Panc1 (cell line): ENCODE data around the gene SLAIN2. TPM values are rescaled to one million over a fixed set of nuclear protein-coding genes. Genes with fewer than 3 reads are reported as not detected.

Experiments
- ATAC-seq: fragments of 200-7000 bp; cut with Tn5 transposase; 2 replicates; pipeline ENCODE4 v1.9.1; 2020; ENCODE audit warnings: mild to moderate bottlenecking, moderate library complexity
- BruUV-seq: library from RNA; stranded (reverse); fragments of 400-500 nt; replicated peaks from 2 replicates; lab custom pipeline; 2021; lab: Mats Ljungman, UMichigan
- CTCF ChIA-PET: fragments of 300-600 bp; sonication (Branson Sonifier 250); formaldehyde crosslinking; loops from one replicate; lab custom pipeline; 2022; ENCODE audit warnings: antibody characterized with exemption; lab: Charles Lee
- POLR2A ChIA-PET: fragments of 300-600 bp; sonication (Branson Sonifier 250); formaldehyde crosslinking; loops from one replicate; lab custom pipeline; 2022; ENCODE audit warnings: antibody characterized with exemption; lab: Charles Lee
- DNase-seq: peaks from one replicate; pipeline ENCODE4 v3.0.0-alpha.2; 2010; ENCODE audit warnings: low read depth, low spot score
- H3K27ac ChIP-seq: 2 replicates; pipeline ENCODE4 v1.5.1; 2011; ENCODE audit warnings: mild to moderate bottlenecking, low read length, inconsistent platforms
- H3K27me3 ChIP-seq: fragments of 200-500 bp; sonication (Bioruptor generic); 2 replicates; pipeline ENCODE4 v1.6.0; 2014; ENCODE audit warnings: low read length, inconsistent platforms; ENCODE audit not compliant: control insufficient read depth, insufficient read depth
- H3K36me3 ChIP-seq: fragments of 200-500 bp; sonication (Bioruptor generic); 2 replicates; pipeline ENCODE4 v1.5.1; 2014; ENCODE audit warnings: inconsistent platforms, mild to moderate bottlenecking, low read length, moderate library complexity; ENCODE audit not compliant: control insufficient read depth, insufficient read depth
- H3K4me1 ChIP-seq: 2 replicates; pipeline ENCODE4 v1.5.1; 2011; ENCODE audit warnings: inconsistent platforms, mild to moderate bottlenecking, low read length, moderate library complexity; ENCODE audit not compliant: control insufficient read depth, insufficient read depth
- H3K4me3 ChIP-seq, 2 experiments: 2 replicates each; pipeline ENCODE4 v1.5.1; 2011 to 2012; ENCODE audit warnings: low read depth in 2 of 2, low read length in 2 of 2, mild to moderate bottlenecking in 2 of 2, inconsistent platforms in 1 of 2, moderate library complexity in 1 of 2
- H3K9me3 ChIP-seq: fragments of 200-500 bp; sonication (Bioruptor generic); 2 replicates; pipeline ENCODE4 v1.5.1; 2014; ENCODE audit warnings: low read depth, mild to moderate bottlenecking, inconsistent platforms, low read length, moderate library complexity; ENCODE audit not compliant: control insufficient read depth, insufficient read depth
- POLR2AphosphoS5 ChIP-seq: IDR thresholded peaks from 2 replicates; pipeline ENCODE4 v1.6.1; 2012; ENCODE audit warnings: mild to moderate bottlenecking, low read depth, low read length, moderate library complexity
- REST ChIP-seq, 2 experiments: IDR thresholded peaks; 2 replicates each; pipeline ENCODE4 v1.6.1; 2011 to 2012; ENCODE audit warnings: low read depth in 2 of 2, control low read depth in 1 of 2, low read length in 1 of 2, mild to moderate bottlenecking in 1 of 2, moderate library complexity in 1 of 2; ENCODE audit not compliant: insufficient read depth in 1 of 2
- SIN3A ChIP-seq: IDR thresholded peaks from 2 replicates; pipeline ENCODE4 v1.6.1; 2012; ENCODE audit warnings: low read depth, mild to moderate bottlenecking, low read length, moderate library complexity, borderline replicate concordance; ENCODE audit not compliant: insufficient read depth
- TCF7L2 ChIP-seq: IDR thresholded peaks from 2 replicates; pipeline ENCODE4 v1.6.1; 2011; ENCODE audit warnings: mild to moderate bottlenecking, low read depth, low read length, inconsistent platforms
- in situ Hi-C: cut with HindIII; loops from 2 replicates; pipeline ENCODE4 v1.10.0; 2016; ENCODE audit warnings: low sequenced_read_pairs, low pct_unique_long_range_greater_than_20kb
- intact Hi-C: fragments of 100-400 bp; cut with micrococcal nuclease; formaldehyde crosslinking; loops from one replicate; pipeline ENCODE4 v1.10.0; 2022; ENCODE audit not compliant: unreplicated experiment
- total RNA-seq: library from RNA; stranded (reverse); gene quantifications from one replicate; pipeline ENCODE4 v1.2.1, GENCODE V29; 2021; ENCODE audit not compliant: unreplicated experiment
- TF ChIP-seq, protein P1 (sequence below): fragments of 450-650 bp; IDR thresholded peaks from 2 replicates; pipeline ENCODE4 v1.5.1; 2017; ENCODE audit warnings: mild to moderate bottlenecking

The SLAIN2 gene
- total RNA-seq, 1 experiment from 2014 or later = 53.2 TPM

- ATAC-seq (no peak), DNase-seq (no peak)
- no peaks in the 10 kb centered on the region for H3K9me3 ChIP-seq
- H3K36me3 ChIP-seq = no peaks in the 10 kb centered on the region
- TF ChIP-seq, protein P1, sequence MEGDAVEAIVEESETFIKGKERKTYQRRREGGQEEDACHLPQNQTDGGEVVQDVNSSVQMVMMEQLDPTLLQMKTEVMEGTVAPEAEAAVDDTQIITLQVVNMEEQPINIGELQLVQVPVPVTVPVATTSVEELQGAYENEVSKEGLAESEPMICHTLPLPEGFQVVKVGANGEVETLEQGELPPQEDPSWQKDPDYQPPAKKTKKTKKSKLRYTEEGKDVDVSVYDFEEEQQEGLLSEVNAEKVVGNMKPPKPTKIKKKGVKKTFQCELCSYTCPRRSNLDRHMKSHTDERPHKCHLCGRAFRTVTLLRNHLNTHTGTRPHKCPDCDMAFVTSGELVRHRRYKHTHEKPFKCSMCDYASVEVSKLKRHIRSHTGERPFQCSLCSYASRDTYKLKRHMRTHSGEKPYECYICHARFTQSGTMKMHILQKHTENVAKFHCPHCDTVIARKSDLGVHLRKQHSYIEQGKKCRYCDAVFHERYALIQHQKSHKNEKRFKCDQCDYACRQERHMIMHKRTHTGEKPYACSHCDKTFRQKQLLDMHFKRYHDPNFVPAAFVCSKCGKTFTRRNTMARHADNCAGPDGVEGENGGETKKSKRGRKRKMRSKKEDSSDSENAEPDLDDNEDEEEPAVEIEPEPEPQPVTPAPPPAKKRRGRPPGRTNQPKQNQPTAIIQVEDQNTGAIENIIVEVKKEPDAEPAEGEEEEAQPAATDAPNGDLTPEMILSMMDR = no peak
- TF ChIP-seq SIN3A (no peak), TCF7L2 (no peak)
- no peak overlapping the region for H3K27ac ChIP-seq
- ChIA-PET CTCF (no interaction called here), POLR2A (no interaction called here)
- no peak overlapping the region for H3K4me3 ChIP-seq
- no TSS peak for BruUV-seq
- in situ Hi-C loops (no loop called here), intact Hi-C loops (no loop called here)
- H3K27me3 ChIP-seq = no peaks in the 10 kb centered on the region
- H3K4me1 ChIP-seq = no peaks in the 10 kb centered on the region
These were observed 59.1 kb downstream of the SLAIN2 start for GRCh38 chr4:48400416-48400815.

DNA sequence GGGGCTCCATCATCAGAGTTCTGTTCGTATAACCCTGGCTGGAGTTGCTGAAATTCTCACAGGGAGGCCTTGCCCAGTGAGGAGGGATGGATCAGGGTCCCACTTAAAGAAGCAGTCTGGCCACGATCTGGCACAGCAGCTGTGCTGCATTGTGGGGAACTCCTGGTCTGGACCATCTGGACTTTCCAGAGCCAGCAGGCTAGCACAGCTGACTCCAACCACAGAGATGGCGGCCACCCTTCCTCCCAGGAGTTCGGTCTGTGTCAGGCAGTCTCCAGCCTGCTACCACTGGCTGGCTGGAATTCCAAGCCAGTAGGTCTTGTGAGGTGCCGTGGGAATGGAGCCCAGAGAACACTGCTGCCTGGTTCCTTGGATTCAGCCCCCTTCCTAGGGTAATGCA lies 62.0 kb downstream of the SLAIN2 start:
- no peak overlapping the region for H3K4me3 ChIP-seq
- no peaks in the 10 kb centered on the region for H3K36me3 ChIP-seq
- no peaks in the 10 kb centered on the region for H3K9me3 ChIP-seq
- in situ Hi-C loops (no loop called here), intact Hi-C loops (no loop called here)
- no peak for TF ChIP-seq TCF7L2
- TF ChIP-seq, protein P1 = no peak
- no peak for TF ChIP-seq SIN3A
- no peak for TF ChIP-seq POLR2AphosphoS5
- no peak for TF ChIP-seq REST (IDR thresholded peaks at IDR 0.05; ENCODE audit: insufficient read depth in 1 of 2, low read depth in 2 of 2, low read length in 1 of 2)
- ChIA-PET POLR2A (no interaction called here), CTCF (no interaction called here)
- no TSS peak for BruUV-seq
- no peaks in the 10 kb centered on the region for H3K4me1 ChIP-seq
- DNase-seq = no peak
- no peaks in the 10 kb centered on the region for H3K27me3 ChIP-seq
- no peak for ATAC-seq
- H3K27ac ChIP-seq = no peak overlapping the region
